ENCODE results near the gene RMP24.

DNA sequence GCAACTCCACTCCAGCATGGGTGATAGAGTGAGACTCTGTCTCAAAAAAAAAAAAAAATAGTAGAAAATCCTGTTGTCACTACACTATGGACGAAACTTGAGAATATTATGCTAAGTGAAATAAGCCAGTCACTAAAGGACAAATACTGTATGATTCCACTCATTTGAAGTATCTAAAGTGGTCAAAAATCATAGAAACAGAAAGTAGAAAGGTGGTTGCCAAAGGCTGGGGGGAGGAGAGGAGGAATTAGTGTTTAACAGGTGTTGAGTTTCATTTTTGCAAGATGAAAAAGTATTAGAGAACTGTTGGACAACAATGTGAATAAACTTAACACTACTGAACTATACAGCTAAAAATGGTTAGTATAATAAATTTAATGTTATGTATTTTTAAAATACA, 18.8 kb upstream of the RMP24 start:
- TF ChIP-seq, protein P1, sequence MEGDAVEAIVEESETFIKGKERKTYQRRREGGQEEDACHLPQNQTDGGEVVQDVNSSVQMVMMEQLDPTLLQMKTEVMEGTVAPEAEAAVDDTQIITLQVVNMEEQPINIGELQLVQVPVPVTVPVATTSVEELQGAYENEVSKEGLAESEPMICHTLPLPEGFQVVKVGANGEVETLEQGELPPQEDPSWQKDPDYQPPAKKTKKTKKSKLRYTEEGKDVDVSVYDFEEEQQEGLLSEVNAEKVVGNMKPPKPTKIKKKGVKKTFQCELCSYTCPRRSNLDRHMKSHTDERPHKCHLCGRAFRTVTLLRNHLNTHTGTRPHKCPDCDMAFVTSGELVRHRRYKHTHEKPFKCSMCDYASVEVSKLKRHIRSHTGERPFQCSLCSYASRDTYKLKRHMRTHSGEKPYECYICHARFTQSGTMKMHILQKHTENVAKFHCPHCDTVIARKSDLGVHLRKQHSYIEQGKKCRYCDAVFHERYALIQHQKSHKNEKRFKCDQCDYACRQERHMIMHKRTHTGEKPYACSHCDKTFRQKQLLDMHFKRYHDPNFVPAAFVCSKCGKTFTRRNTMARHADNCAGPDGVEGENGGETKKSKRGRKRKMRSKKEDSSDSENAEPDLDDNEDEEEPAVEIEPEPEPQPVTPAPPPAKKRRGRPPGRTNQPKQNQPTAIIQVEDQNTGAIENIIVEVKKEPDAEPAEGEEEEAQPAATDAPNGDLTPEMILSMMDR (IDR thresholded peaks at IDR 0.05; ENCODE audit: low read length): no peak
- no peak for TF ChIP-seq EZH2 (IDR thresholded peaks at IDR 0.05; ENCODE audit: borderline replicate concordance, low read length)
